ENCODE data around the gene PPHLN1.
"Not testable (repeated sequence)": the region's sequence is repeated elsewhere in the genome, so short reads cannot be mapped to it uniquely, and the experiment has no call there.

Gene PPHLN1

DNA sequence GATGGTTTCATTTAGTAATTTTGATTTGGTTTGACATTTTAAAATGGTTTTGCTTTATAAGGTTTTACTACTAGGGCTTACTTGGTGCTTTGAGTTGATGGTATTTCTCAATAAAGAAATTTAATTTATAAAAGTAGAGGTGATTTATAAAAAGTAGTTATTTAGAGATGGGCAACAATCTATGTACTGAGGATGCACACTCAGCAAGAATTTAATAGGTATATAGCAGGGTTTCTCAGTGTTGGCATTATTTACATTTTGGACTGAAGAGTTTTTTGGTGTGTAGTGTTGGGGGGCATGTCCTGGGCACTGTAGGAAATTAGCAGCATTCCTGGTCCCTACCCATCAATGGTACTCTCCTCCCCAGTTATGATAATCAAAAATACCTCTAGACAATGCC lies 47.7 kb downstream of the PPHLN1 start:
- Histone ChIP-seq H3K9me3 (ENCODE audit: control insufficient read depth, insufficient read depth, low read depth, low read length) (no peaks in the 10 kb centered on the region), H3K27ac (ENCODE audit: low read depth, low read length) (no peak overlapping the region), H3K27me3 (ENCODE audit: control insufficient read depth, insufficient read depth, low read length) (no peaks in the 10 kb centered on the region), H3K9ac (ENCODE audit: low read length) (no peak overlapping the region), H3K36me3 (ENCODE audit: control insufficient read depth, insufficient read depth, low read length) (peaks cover 14% of the 10 kb centered on the region), H3K4me3 (ENCODE audit: low read depth, low read length) (no peak overlapping the region), H3K4me1 (ENCODE audit: control insufficient read depth, insufficient read depth, low read length) (peaks cover 21% of the 10 kb centered on the region)

DNA sequence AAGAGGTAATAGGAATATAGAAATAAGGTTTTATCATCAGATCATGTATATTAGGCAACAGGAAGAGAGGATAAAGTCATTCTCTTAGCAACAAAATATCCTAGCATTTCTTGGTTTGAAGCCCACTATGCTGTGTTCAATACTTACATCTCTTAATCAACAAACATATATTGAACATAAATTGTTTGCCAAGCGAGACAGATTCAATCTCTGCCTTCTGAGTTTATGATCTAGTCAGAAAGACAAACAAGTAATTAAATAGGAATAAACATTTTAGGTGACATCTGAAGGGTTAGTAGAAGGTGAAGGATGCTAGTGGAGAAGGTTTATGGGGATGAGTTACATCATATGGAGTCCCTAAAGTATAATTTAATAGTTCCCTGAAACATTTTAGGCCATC lies 54.8 kb downstream of the PPHLN1 start:
- H3K9ac ChIP-seq (ENCODE audit: low read length): no peak overlapping the region
- peaks cover 11% of the 10 kb centered on the region for H3K4me1 ChIP-seq (ENCODE audit: control insufficient read depth, insufficient read depth, low read length)
- H3K27me3 ChIP-seq (ENCODE audit: control insufficient read depth, insufficient read depth, low read length): no peaks in the 10 kb centered on the region
- no peak overlapping the region for H3K27ac ChIP-seq (ENCODE audit: low read depth, low read length)
- H3K36me3 ChIP-seq (ENCODE audit: control insufficient read depth, insufficient read depth, low read length): peaks cover 22% of the 10 kb centered on the region
- H3K4me3 ChIP-seq (ENCODE audit: low read depth, low read length): no peak overlapping the region
- no peaks in the 10 kb centered on the region for H3K9me3 ChIP-seq (ENCODE audit: control insufficient read depth, insufficient read depth, low read depth, low read length)

DNA sequence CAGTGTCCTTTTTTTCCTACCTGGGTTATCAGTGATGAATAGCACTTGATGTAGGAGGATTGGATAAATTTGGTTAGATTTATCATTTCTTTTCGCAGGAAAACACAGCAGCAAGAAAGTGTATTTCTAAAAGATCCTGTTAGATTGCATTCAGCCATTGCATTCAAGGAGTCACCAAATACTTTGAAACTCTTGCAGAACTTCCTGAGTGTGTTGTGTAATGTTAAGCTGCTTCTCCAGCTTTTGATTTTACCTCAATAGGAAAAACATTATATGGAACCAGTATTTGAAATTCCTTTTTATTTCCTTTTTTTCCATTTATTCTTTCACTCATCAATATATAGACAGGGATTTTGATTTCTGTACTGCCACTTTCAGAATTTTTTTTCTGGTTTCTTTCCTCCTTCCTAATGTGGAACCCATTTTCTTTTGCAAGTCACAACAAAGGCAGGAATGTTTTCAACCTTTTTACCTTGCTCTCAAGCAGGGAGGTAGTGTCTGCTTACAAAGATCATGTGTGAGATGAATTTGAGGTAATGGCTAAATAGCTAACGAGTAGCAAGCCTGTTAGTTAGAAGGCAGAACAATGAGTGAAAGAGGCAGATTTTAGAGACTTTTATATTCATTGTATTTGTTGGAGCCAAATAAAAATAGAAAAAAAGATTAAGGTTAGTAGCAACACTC lies 56.2 kb downstream of the PPHLN1 start:
- H3K27ac ChIP-seq (ENCODE audit: low read depth, low read length): no peak overlapping the region; the same call in 1 of the 2 replicates
- H3K4me3 ChIP-seq (ENCODE audit: low read depth, low read length): no peak overlapping the region
- peaks cover 14% of the 10 kb centered on the region; the same call in 1 of the 2 replicates for H3K36me3 ChIP-seq (ENCODE audit: control insufficient read depth, insufficient read depth, low read length)
- peaks cover 11% of the 10 kb centered on the region for H3K4me1 ChIP-seq (ENCODE audit: control insufficient read depth, insufficient read depth, low read length)
- no peak overlapping the region for H3K9ac ChIP-seq (ENCODE audit: low read length)
- no peaks in the 10 kb centered on the region for H3K27me3 ChIP-seq (ENCODE audit: control insufficient read depth, insufficient read depth, low read length)
- H3K9me3 ChIP-seq (ENCODE audit: control insufficient read depth, insufficient read depth, low read depth, low read length): no peaks in the 10 kb centered on the region

DNA sequence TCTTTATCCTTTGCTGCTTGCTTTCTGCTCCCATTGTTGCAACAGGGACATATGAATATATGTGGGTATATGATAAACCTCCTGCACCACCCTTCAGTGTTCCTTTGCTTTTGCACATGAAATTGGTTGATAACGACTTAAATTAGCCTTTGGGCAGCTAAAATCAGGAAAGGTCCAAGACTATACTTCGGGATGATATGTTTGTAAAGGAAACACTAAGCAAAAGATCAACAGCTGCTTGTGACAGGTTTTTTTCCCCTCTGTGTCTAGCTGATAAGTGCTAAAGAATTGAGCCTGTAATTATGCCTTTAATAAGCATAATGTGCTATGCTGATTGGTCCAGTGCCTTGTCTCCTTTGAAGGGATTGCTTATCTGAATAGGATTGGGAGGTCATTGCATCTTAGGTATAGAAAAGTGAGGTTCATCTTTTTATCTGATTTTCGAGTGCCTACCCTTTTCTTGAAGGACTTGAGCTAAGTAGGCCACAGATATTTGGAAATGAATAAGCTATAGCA lies 59.4 kb downstream of the PPHLN1 start:
- peaks cover 11% of the 10 kb centered on the region for H3K4me1 ChIP-seq (ENCODE audit: control insufficient read depth, insufficient read depth, low read length)
- H3K4me3 ChIP-seq (ENCODE audit: low read depth, low read length): no peak overlapping the region
- no peaks in the 10 kb centered on the region for H3K9me3 ChIP-seq (ENCODE audit: control insufficient read depth, insufficient read depth, low read depth, low read length)
- no peak overlapping the region for H3K27ac ChIP-seq (ENCODE audit: low read depth, low read length)
- H3K27me3 ChIP-seq (ENCODE audit: control insufficient read depth, insufficient read depth, low read length): no peaks in the 10 kb centered on the region
- H3K9ac ChIP-seq (ENCODE audit: low read length): no peak overlapping the region
- peaks cover 26% of the 10 kb centered on the region for H3K36me3 ChIP-seq (ENCODE audit: control insufficient read depth, insufficient read depth, low read length)

DNA sequence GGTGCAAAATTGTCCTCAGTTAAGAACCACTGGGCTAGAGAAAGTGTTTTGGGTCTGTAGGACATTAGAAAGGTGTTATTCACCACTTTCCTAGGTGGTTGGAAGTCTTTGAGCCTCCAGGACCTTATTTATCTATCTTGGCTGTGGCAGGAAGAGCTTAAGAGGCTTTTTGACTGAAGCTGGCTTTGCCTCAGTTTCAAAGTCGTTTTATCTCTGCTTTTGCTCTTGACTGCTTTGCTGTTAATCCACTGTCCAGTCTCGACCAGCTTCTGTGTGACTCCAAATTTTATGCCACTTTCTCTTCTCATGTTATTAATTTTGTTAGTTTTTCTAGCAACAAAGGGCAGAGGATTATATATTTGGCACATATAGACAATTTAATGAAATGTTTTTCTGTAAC lies 60.3 kb downstream of the PPHLN1 start:
- H3K4me3 ChIP-seq (ENCODE audit: low read depth, low read length): no peak overlapping the region
- no peak overlapping the region for H3K9ac ChIP-seq (ENCODE audit: low read length)
- peaks cover 11% of the 10 kb centered on the region for H3K4me1 ChIP-seq (ENCODE audit: control insufficient read depth, insufficient read depth, low read length)
- no peak overlapping the region for H3K27ac ChIP-seq (ENCODE audit: low read depth, low read length)
- no peaks in the 10 kb centered on the region for H3K27me3 ChIP-seq (ENCODE audit: control insufficient read depth, insufficient read depth, low read length)
- no peaks in the 10 kb centered on the region for H3K9me3 ChIP-seq (ENCODE audit: control insufficient read depth, insufficient read depth, low read depth, low read length)
- H3K36me3 ChIP-seq (ENCODE audit: control insufficient read depth, insufficient read depth, low read length): peaks cover 31% of the 10 kb centered on the region

DNA sequence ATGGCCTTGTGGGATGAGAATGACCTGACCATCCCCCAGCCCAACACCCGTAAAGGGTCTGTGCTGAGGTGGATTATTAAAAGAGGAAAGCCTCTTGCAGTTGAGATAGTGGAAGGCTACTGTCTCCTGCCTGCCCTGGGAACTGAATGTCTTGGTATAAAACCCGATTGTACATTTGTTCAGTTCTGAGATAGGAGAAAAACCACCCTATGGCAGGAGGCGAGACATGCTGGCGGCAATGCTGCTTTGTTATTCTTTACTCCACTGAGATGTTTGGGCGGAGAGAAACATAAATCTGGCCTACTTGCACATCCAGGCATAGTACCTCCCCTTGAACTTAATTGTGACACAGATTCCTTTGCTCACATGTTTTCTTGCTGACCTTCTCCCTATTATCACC lies 62.1 kb downstream of the PPHLN1 start:
- not testable (repeated sequence) for H3K4me1 ChIP-seq (ENCODE audit: control insufficient read depth, insufficient read depth, low read length); H3K27me3 ChIP-seq (ENCODE audit: control insufficient read depth, insufficient read depth, low read length); H3K4me3 ChIP-seq (ENCODE audit: low read depth, low read length); H3K9ac ChIP-seq (ENCODE audit: low read length); H3K27ac ChIP-seq (ENCODE audit: low read depth, low read length); H3K9me3 ChIP-seq (ENCODE audit: control insufficient read depth, insufficient read depth, low read depth, low read length)
- H3K36me3 ChIP-seq (ENCODE audit: control insufficient read depth, insufficient read depth, low read length): peaks cover 31% of the 10 kb centered on the region

DNA sequence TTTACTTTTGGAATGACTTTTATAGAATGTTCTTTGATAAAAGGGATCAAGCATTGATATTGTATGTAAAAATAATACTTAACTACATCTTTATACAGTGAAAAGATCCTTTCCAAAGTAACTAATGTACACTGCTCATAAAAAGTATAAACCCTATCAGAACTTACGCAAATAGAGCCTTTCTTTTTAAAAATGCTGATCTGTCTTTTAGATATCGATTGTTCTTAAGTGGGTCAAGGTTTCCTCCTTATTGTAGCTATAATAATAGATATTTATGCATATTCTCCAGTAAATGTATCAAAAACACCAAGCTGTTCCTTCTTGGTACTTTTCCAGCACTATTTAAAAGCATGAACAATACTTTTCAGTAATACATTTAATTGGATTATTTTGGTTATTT lies 68.5 kb downstream of the PPHLN1 start:
- no peak overlapping the region for H3K9ac ChIP-seq (ENCODE audit: low read length)
- no peak overlapping the region for H3K27ac ChIP-seq (ENCODE audit: low read depth, low read length)
- H3K4me3 ChIP-seq (ENCODE audit: low read depth, low read length): no peak overlapping the region
- H3K27me3 ChIP-seq (ENCODE audit: control insufficient read depth, insufficient read depth, low read length): no peaks in the 10 kb centered on the region
- H3K36me3 ChIP-seq (ENCODE audit: control insufficient read depth, insufficient read depth, low read length): peaks cover 18% of the 10 kb centered on the region
- no peaks in the 10 kb centered on the region for H3K4me1 ChIP-seq (ENCODE audit: control insufficient read depth, insufficient read depth, low read length)
- H3K9me3 ChIP-seq (ENCODE audit: control insufficient read depth, insufficient read depth, low read depth, low read length): no peaks in the 10 kb centered on the region

DNA sequence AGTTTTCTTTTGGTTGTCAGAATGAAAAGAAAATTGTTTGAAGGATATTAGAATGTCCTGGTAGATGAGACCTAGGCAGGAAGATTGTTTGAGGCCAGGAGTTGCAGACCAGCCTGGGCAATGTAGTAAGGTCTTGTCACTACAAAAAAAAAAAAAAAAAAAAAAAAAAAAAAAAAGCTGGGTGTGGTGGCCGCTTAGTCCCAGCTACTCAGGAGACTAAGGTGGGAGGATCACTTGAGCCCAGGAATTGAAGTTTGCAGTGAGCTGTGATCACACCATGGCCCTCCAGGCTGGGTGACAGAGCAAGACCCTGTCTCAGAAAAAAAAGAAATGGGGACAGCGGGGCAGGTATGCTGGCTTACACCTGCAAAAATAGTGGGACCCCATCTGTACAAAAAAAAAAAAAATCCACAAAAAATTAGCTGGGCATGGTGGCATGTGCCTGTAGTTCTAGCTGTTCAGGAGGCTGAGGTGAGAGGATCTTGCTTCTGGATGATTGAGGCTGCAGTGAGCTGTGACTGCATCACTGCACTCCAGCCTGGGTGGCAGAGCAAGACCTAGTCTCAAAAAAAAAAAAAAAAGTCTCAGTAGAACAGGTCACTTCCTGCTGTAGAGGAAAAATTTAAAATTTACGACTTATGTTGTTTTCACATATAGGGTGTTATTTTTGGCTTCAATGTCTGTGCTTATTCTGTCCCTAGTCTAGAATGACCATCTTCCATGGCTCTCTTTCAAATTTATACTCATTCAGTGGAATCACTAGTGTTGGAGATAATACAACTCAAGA lies 70.7 kb downstream of the PPHLN1 start:
- peaks cover 32% of the 10 kb centered on the region for H3K36me3 ChIP-seq (ENCODE audit: control insufficient read depth, insufficient read depth, low read length)
- H3K27ac ChIP-seq (ENCODE audit: low read depth, low read length): no peak overlapping the region
- H3K4me3 ChIP-seq (ENCODE audit: low read depth, low read length): no peak overlapping the region
- H3K27me3 ChIP-seq (ENCODE audit: control insufficient read depth, insufficient read depth, low read length): no peaks in the 10 kb centered on the region
- no peaks in the 10 kb centered on the region for H3K4me1 ChIP-seq (ENCODE audit: control insufficient read depth, insufficient read depth, low read length)
- peaks cover 4% of the 10 kb centered on the region; the same call in 1 of the 2 replicates for H3K9me3 ChIP-seq (ENCODE audit: control insufficient read depth, insufficient read depth, low read depth, low read length)
- no peak overlapping the region for H3K9ac ChIP-seq (ENCODE audit: low read length)

DNA sequence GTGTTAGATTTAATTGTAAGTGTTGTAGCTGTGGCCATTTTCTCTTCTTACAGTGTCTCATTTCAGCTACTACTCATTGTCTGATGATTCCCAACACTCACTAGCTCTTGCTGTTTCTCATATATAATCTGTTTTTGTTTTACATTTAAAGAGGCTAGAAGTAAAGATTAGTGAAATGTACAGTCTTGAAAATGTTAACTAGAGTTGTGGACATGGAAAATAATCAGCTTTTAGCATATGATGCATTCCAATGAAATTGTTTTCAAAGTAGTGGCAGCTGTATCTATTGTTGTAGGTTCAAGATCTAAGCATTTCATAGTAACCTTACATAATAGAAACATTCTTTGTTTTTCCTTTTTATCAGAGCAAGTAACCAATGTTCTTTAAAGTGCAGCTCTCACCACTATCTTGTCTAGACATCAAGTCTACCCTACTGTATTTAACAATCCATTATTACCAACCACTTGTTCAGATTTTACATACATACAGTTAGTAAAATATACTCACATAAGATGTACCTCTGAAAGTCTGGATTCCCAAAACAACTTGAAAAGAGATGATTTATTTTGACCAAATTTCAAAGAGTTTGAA lies 76.9 kb downstream of the PPHLN1 start:
- Histone ChIP-seq H3K9me3 (ENCODE audit: control insufficient read depth, insufficient read depth, low read depth, low read length) (peaks cover 4% of the 10 kb centered on the region; the same call in 1 of the 2 replicates), H3K27me3 (ENCODE audit: control insufficient read depth, insufficient read depth, low read length) (no peaks in the 10 kb centered on the region), H3K36me3 (ENCODE audit: control insufficient read depth, insufficient read depth, low read length) (peaks cover 41% of the 10 kb centered on the region), H3K4me3 (ENCODE audit: low read depth, low read length) (no peak overlapping the region), H3K9ac (ENCODE audit: low read length) (no peak overlapping the region), H3K27ac (ENCODE audit: low read depth, low read length) (no peak overlapping the region), H3K4me1 (ENCODE audit: control insufficient read depth, insufficient read depth, low read length) (no peaks in the 10 kb centered on the region)

DNA sequence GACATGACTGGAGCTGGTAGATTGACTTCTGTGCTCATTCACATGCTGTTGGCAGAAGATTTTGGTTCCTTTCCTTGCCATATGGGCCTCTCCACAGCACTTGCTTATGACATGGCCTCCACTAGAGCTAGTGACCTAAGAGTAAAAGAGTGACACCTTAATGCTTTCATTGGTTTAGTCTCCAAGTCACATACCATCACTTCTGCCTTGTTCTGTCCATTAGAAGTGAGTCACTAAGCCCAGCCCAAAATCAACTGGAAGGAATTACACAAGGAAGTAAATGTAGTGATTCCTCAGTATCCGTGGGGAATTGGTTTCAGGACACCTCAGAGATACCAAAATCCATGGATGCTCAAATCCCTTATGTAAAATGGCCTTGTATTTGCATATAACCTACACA lies 81.3 kb downstream of the PPHLN1 start:
- H3K27me3 ChIP-seq (ENCODE audit: control insufficient read depth, insufficient read depth, low read length): no peaks in the 10 kb centered on the region
- no peak overlapping the region for H3K9ac ChIP-seq (ENCODE audit: low read length)
- no peak overlapping the region for H3K4me3 ChIP-seq (ENCODE audit: low read depth, low read length)
- H3K27ac ChIP-seq (ENCODE audit: low read depth, low read length): no peak overlapping the region
- H3K36me3 ChIP-seq (ENCODE audit: control insufficient read depth, insufficient read depth, low read length): peaks cover 11% of the 10 kb centered on the region
- no peaks in the 10 kb centered on the region for H3K9me3 ChIP-seq (ENCODE audit: control insufficient read depth, insufficient read depth, low read depth, low read length)
- H3K4me1 ChIP-seq (ENCODE audit: control insufficient read depth, insufficient read depth, low read length): no peaks in the 10 kb centered on the region

DNA sequence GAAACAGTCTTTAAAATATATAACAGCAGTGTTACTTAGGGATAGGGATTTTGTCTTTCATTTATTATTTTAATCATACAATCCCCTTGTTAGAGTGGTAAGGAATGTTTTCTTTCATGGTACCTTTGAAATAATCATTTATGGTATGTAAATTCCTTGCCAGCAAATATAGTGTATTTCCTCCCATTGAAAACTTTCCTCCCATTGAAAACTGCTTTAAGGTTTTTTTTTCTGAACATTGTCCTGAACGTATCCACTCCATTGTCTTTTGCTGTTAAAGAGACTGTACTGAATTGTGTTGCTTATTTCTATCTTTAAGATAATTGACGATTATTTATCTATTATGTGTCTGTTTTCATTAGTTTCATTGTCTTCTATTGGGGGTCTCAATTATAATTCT lies 83.5 kb downstream of the PPHLN1 start:
- peaks cover 7% of the 10 kb centered on the region; the same call in 1 of the 2 replicates for H3K36me3 ChIP-seq (ENCODE audit: control insufficient read depth, insufficient read depth, low read length)
- H3K9me3 ChIP-seq (ENCODE audit: control insufficient read depth, insufficient read depth, low read depth, low read length): no peaks in the 10 kb centered on the region

More for the DNA sequence above, 83.5 kb downstream of the PPHLN1 start:
- Histone ChIP-seq H3K4me1 (ENCODE audit: control insufficient read depth, insufficient read depth, low read length) (no peaks in the 10 kb centered on the region), H3K27me3 (ENCODE audit: control insufficient read depth, insufficient read depth, low read length) (no peaks in the 10 kb centered on the region), H3K9ac (ENCODE audit: low read length) (no peak overlapping the region), H3K4me3 (ENCODE audit: low read depth, low read length) (no peak overlapping the region), H3K27ac (ENCODE audit: low read depth, low read length) (no peak overlapping the region)

All from HUES6 (cell line).